GM12873 (cell line): ENCODE measurements around the gene FURIN.

Experiments used
- CTCF ChIP-seq: IDR thresholded peaks from 2 replicates; pipeline ENCODE4 v1.5.1; 2012; ENCODE audit warnings: low read depth, mild to moderate bottlenecking, moderate library complexity, low read length, control low read depth; ENCODE audit not compliant: insufficient read depth; ENCODE audit errors: missing control alignments

FURIN gene

GRCh38 chr15:90915808-90916440 lies 47.5 kb downstream of the FURIN start:
- TF ChIP-seq CTCF = no peak

- TF ChIP-seq CTCF = no peak
Observed at GRCh38 chr15:90916461-90916860, 48.1 kb downstream of the FURIN start.

GRCh38 chr15:90917569-90917968 lies 49.2 kb downstream of the FURIN start:
- TF ChIP-seq CTCF = no peak

GRCh38 chr15:90918034-90918788 lies 49.8 kb downstream of the FURIN start:
- TF ChIP-seq CTCF = no peak

- no peak for TF ChIP-seq CTCF
Observed at GRCh38 chr15:90918835-90919234, 50.4 kb downstream of the FURIN start.

GRCh38 chr15:90921887-90922286 lies 53.5 kb downstream of the FURIN start:
- no peak for TF ChIP-seq CTCF

- TF ChIP-seq CTCF = no peak
Observed at GRCh38 chr15:90924375-90924774, 56.0 kb downstream of the FURIN start.
